Activated CD4-positive, alpha-beta memory T cell treated with anti-CD3 and anti-CD28 coated beads, Interleukin-2, amount 10 ng/mL, durations not matched to agents 7 days and 5 days (primary cell): ENCODE measurements around the gene MDM2. TPM values are rescaled to one million over a fixed set of nuclear protein-coding genes. Genes with fewer than 3 reads are reported as not detected.

Experiments
- CTCF ChIA-PET: fragments of 350-600 bp; sonication (Branson Sonifier 250); formaldehyde crosslinking; loops from one replicate; lab custom pipeline; 2021; ENCODE audit warnings: antibody characterized with exemption, inconsistent platforms; lab: Charles Lee
- POLR2A ChIA-PET: fragments of 350-600 bp; sonication (Branson Sonifier 250); formaldehyde crosslinking; loops from one replicate; lab custom pipeline; 2021; ENCODE audit warnings: antibody characterized with exemption; lab: Charles Lee
- DNase-seq: peaks from one replicate; pipeline ENCODE4 v3.0.0-alpha.2; 2020
- H3K27ac Mint-ChIP-seq: one replicate; pipeline ENCODE4 v1.8.0; 2021; ENCODE audit warnings: mild to moderate bottlenecking, mixed read lengths
- H3K27me3 Mint-ChIP-seq: one replicate; pipeline ENCODE4 v1.8.0; 2021; ENCODE audit warnings: mixed read lengths
- H3K36me3 Mint-ChIP-seq: one replicate; pipeline ENCODE4 v1.8.0; 2021; ENCODE audit warnings: low read depth, mixed read lengths
- H3K4me1 Mint-ChIP-seq: one replicate; pipeline ENCODE4 v1.8.0; 2021; ENCODE audit warnings: mixed read lengths
- H3K4me3 Mint-ChIP-seq: one replicate; pipeline ENCODE4 v1.8.0; 2021; ENCODE audit warnings: mild to moderate bottlenecking, mixed read lengths
- H3K9me3 Mint-ChIP-seq: one replicate; pipeline ENCODE4 v1.8.0; 2021; ENCODE audit warnings: mixed read lengths
- total RNA-seq, 2 experiments: library from RNA; stranded (reverse); gene quantifications; one replicate each; pipeline ENCODE4 v1.2.3, GENCODE V29; 2021

The MDM2 gene
- total RNA-seq, 2 experiments from 2014 or later, result 194 to 201 TPM

GRCh38 chr12:68900241-68900640, 92.3 kb downstream of the MDM2 start:
- Mint-ChIP-seq H3K4me3 (no peak overlapping the region), H3K27me3 (peaks cover 5% of the 10 kb centered on the region), H3K36me3 (no peaks in the 10 kb centered on the region), H3K27ac (no peak overlapping the region), H3K4me1 (peaks cover 3% of the 10 kb centered on the region), H3K9me3 (no peaks in the 10 kb centered on the region)
- DNase-seq, result no peak
- POLR2A ChIA-PET, result no interaction called here
- CTCF ChIA-PET, result no interaction called here

Other genes starting within 250 kb of the MDM2 start
- 100 to 1,000 TPM; 290 to 291 TPM for gene RAP1B, start 197.3 kb upstream of the MDM2 start, total RNA-seq
- gene NUP107, start 121.2 kb upstream of the MDM2 start, total RNA-seq, result 10 to 100 TPM; 80.7 to 85.4 TPM
- 1 to 10 TPM; 8.2 to 8.8 TPM for gene SLC35E3, start 62.0 kb upstream of the MDM2 start, total RNA-seq
- gene CPM, start 125.0 kb downstream of the MDM2 start, total RNA-seq, result 1 to 10 TPM; 1.1 to 1.4 TPM